ELR (cell line): ENCODE results near the gene MAPK13.

Source experiments
- DNase-seq: peaks from one replicate; pipeline ENCODE4 v3.0.0-alpha.2; 2015; ENCODE audit warnings: low read depth

The MAPK13 gene

DNA sequence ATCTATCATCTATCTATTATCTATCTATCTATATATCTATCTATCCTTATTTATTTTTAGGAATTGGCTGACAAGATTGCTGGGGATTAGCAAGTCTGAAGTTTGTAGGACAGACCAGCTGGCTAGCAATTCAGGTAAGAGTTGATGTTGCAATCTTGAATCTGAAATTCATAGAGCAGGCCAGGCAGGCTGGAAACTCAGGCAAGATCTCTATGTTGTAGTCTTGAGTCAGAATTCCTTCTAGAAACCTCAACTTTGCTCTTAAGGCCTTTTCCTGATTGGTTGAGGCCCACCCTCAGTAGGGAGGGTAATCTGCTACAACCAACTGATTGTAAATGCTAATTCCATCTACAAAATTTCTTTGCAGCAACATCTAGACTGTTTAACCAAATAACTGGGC, 19.2 kb downstream of the MAPK13 start:
- no peak for DNase-seq

DNA sequence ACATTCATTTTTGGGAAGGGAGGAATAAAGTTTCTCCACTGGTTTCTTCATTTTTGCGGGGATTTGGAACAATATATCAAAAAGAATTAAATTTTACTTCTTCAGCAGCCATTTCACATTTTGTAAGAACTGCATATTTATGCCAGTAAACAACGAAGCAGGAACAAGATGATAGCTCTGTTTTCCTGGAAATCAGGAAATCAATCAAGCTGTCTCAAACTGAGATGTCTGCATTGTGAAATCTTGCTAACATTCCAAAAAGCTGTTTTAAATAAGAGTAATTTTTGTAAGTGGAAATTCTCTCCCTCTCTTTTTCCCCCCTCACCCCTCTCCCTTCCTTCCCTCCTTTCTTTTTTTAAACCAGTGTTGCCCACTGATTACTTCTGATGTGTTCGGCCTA, 20.0 kb downstream of the MAPK13 start:
- no peak for DNase-seq

DNA sequence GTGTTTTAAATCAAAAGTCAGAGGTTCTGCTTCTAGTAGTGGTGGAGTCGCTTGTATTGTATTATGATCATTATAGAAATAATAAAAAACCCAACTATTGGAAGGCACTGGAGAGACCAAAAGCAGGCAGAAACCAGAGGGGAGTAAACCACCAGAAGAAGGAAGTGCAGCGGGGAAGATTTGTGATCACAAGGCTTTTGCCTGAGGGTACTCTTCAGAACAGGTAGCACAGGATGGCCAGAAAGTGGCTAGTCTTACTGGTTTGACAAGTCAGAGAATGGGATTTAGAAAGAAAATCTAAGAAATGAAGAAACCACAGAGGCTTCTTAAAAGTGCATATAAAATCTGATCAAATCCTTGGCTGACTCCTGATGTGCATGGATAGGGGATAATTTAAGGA, 24.0 kb downstream of the MAPK13 start:
- no peak for DNase-seq

DNA sequence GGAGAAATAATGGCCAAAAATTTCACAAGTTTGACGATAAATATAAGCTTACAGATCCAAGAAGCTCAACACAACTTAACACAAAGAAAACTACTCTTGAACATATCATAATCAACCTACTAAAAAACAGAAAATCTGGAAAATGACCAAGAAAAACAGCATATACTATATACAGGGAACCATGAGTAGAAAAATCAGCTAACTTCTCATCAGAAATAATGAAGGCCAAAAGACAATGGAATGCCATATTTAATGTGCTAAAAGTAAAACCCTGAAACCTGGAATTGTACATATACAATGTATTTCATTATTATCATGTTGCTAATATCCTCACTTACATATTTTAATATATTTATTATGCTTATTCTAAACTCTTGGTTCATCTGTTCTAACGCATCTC, 25.3 kb downstream of the MAPK13 start:
- DNase-seq = no peak

DNA sequence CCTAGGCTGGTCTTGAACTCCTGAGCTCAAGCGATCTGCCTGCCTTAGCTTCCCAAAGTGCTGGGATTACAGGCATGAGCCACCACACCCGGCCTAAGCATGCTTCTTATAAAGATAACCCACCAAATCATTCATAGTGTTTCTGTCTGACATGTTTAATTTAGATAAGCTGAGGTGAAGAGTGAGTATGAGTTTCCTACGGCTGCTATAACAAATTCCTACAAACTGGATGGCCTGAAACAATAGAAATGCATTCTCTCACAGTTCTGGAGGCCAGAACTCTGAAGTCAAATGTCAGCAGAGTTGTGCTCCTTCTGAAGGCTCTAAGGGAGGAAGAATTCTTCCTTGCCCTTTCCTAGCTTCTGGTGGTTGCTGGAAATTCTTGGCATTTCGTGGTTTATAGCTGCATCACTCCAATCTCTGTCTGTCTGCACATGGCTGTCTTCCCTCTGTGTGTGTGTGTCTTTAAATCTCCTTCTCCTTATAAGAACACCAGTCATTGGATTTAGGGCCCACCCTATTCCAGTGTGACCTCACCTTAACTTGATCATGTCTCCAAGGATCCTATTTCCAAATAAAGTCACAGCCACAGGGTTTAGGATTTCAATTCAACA, 29.9 kb downstream of the MAPK13 start:
- peak; percentile 22 for DNase-seq

DNA sequence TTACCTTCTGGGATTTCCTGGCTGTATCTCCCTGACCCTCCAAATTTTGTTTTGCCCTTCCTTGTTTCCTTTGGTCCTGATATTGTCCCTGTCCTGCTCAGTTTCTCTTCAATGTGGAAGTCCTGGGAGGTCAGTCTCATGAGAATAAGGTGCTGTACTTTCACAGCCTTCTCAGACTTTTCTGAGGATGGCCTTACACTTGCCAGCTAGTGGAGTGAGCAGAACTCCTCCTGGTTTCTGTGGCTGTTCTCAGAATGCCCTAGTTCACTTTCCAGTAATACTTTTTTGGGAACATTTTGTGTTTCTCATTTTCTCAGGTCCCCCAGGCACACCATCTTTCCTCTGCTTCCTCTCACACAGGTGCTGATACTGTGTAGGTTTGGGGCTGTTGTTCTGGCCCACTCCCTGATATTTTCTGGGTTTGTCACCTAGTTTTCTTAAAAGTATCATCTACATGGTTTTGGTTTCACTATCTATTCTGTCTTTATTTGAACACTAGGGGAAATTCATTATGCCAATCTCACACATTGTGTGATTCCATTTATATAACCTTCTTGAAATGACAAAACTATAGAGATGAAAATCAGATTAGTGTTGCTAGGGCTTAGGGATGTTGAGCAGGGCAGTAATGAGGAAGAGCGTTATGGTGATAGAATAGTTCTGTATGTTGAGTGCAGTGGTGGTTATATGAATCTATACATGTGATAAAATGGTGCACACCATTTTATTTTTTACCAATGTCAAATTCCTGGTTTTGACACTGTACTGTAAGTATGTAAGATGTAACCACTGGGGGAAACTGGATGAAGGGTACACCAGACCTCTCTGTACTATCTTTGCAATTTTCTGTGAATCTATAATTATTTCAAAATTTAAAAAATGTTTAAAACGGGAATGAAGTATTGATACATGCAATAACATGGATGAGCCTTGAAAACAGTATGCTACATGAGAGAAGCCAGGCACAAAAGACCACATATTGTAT, 39.0 kb downstream of the MAPK13 start:
- DNase-seq = no peak

DNA sequence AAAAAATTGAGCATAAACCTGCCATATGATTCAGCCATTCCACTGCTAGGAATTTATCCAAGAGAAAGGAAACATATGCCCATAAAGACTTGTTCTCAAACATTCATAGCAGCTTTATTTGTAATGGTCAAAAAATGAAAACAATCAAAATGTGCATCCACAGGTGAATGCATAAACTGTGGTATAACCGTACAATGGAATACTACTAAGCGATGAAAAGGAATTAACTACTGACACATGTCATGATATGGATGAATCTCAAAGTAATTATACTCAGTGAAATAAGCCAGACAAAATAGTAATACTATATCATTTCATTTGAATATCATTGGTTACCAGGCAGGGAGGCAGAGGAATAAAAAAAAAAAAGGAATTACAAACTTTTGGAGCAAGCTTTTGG, 40.4 kb downstream of the MAPK13 start:
- DNase-seq = no peak

DNA sequence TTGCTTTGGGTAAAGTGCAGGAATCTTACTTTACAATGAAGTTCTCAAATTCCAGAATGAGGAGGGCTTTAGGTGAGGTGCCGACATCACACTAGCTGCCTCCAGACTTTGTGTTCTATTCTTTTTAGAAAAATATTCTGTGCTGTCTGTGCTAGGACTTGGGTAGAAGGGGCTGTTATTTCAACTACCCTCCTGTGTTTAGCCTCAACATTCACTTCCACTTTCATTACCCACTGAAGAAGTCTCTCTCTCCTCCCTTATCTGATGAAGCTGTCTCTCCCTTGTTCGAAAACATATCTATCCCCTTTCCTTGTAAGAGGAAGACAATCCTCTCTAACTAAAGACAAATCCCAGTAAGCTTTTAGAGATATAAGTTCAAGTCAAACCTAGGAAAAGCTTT, 41.3 kb downstream of the MAPK13 start:
- DNase-seq = no peak

DNA sequence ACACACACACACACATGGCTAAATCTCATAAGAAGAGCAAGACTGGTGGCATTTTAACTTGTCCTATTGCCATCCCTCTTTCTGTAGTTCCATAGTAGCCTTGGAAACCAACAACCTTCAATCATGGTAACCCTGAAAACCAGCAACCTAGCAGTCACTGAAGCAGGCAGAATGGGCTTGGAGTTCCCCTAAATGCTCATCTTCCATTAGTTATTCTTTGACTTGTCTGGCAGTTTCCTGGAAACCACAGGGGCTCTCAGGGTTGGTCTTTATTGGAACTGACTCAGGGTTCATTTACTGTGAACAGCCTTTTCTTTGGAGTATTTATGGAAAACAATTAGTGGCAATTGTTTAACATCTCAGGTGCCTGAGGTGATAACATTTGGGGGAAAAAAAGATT, 46.9 kb downstream of the MAPK13 start:
- DNase-seq = no peak

DNA sequence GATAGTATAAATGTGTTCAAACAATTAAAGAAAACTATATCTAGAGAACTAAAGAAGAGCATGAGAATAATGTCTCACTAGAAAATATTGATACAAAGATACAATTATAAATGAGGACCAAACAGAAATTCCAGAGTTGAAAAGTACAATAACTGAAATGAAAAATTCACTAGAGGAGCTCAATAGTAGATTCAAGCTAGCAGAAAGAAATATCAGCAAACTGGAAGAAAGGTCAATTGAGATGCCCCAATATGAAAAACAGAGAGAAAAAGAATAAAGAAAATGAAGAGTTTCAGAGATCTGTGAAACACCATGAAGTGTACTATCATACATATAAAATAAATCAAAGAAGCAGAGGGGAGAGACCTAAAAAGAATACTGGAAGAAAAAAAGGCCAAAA, 48.2 kb downstream of the MAPK13 start:
- no peak for DNase-seq

DNA sequence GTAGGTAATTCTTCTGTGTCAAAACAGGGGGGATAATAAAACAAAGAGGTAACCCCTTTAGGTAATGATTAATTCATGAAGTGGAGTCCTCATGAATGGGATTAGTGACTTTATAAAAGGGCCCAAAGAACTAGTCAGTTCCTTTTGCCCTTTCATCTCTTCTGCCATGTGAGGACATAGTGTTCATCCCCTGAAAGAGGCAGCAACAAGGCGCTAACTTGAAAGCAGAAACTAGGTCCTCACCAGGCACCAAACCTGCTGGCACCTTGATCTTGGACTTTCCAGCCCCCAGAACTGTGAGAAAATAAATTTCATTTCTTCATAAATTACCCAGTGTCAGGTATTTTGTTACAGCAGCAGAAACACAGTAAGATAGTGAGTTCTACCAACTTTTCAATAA, 49.8 kb downstream of the MAPK13 start:
- no peak for DNase-seq

DNA sequence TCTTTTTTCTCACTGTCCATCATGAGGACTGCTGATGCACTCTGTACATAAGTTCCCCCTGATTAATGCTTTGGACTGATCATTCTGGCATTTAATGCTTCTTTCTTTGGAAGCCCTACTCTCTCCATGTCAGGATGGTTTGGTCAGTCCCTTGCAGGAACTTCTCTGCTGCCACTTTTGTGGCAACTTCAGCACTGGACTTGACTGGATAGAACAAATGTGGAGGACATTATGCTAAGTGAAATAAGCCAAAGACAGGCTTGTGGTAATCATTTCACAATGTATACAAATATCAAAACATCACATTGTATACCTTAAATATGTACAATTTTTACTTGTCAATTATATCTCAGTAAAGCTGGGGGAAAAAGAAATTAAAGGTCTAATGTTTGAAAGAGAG, 54.0 kb downstream of the MAPK13 start:
- no peak for DNase-seq

DNA sequence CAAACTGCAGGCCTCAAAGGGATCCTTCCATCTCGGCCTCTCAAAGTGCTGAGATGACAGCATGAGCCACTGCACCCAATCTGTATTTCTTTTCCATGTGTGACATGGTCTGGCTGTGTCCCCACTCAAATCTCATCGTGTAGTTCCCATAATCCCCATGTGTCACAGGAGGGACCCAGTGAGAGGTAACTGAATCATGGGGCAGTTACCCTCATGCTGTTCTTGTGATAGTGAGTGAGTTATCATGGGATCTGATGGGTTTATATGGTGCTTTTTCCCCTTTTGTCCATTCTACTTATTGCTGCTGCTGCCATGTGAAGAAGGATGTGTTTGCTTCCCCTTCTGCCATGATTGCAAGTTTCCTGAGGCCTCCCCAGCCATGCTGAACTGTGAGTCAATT, 55.9 kb downstream of the MAPK13 start:
- DNase-seq = no peak

DNA sequence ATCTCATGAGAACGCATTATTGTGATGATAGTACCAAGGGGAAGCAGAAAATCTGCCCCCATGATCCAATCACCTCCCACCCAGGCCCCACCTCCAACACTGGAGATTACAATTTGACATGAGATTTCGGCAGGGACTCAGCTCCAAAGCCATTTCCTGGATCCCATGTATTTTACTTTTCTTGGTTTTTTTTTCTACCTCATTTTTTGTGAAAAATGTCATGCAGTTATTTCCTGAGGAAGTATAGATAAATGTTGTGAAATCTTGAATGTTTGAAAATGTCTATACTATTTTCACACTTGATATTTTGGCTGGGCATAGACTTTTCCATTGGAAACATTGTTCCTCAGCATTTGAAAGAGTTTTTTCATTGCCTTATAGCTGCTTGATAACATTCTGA, 57.1 kb downstream of the MAPK13 start:
- DNase-seq = no peak
